ENCODE data around the gene ENTR1.
A peak's percentile ranks its signal among the peaks of the same experiment; 100 is the strongest.
"Not testable (repeated sequence)": the region's sequence is repeated elsewhere in the genome, so short reads cannot be mapped to it uniquely, and the experiment has no call there.

Gene ENTR1

GRCh38 chr9:136438548-136439480 lies 28.4 kb upstream of the ENTR1 start:
- peak; percentile 20 to 40 (median 25) for DNase-seq (ENCODE audit: low read depth in 3 of 3, low spot score in 1 of 3)

- no peak for DNase-seq (ENCODE audit: low read depth in 3 of 3, low spot score in 1 of 3)
Measured at GRCh38 chr9:136437839-136438547, 27.6 kb upstream of the ENTR1 start.

- no peak for DNase-seq (ENCODE audit: low read depth in 3 of 3, low spot score in 1 of 3)
Measured at GRCh38 chr9:136437430-136437829, 27.0 kb upstream of the ENTR1 start.

- DNase-seq (ENCODE audit: low read depth in 3 of 3, low spot score in 1 of 3): no peak
Measured at GRCh38 chr9:136436055-136436634, 25.7 kb upstream of the ENTR1 start.

GRCh38 chr9:136434580-136435169 lies 24.3 kb upstream of the ENTR1 start:
- DNase-seq (ENCODE audit: low read depth in 3 of 3, low spot score in 1 of 3): no peak

- no peak for DNase-seq (ENCODE audit: low read depth in 3 of 3, low spot score in 1 of 3)
Measured at GRCh38 chr9:136433849-136434579, 23.6 kb upstream of the ENTR1 start.

GRCh38 chr9:136433043-136433715 lies 22.8 kb upstream of the ENTR1 start:
- no peak for DNase-seq (ENCODE audit: low read depth in 3 of 3, low spot score in 1 of 3)

GRCh38 chr9:136432591-136432990 lies 22.2 kb upstream of the ENTR1 start:
- no peak for DNase-seq (ENCODE audit: low read depth in 3 of 3, low spot score in 1 of 3)

- DNase-seq (ENCODE audit: low read depth in 3 of 3, low spot score in 1 of 3): no peak
Measured at GRCh38 chr9:136431782-136432350, 21.5 kb upstream of the ENTR1 start.

GRCh38 chr9:136430588-136431234 lies 20.3 kb upstream of the ENTR1 start:
- no peak for DNase-seq (ENCODE audit: low read depth in 3 of 3, low spot score in 1 of 3)

- DNase-seq (ENCODE audit: low read depth in 3 of 3, low spot score in 1 of 3): no peak
Measured at GRCh38 chr9:136429683-136430491, 19.5 kb upstream of the ENTR1 start.

- no peak for DNase-seq (ENCODE audit: low read depth in 3 of 3, low spot score in 1 of 3)
Measured at GRCh38 chr9:136429075-136429628, 18.7 kb upstream of the ENTR1 start.

GRCh38 chr9:136426787-136427186 lies 16.4 kb upstream of the ENTR1 start:
- no peak for DNase-seq (ENCODE audit: low read depth in 3 of 3, low spot score in 1 of 3)

- DNase-seq (ENCODE audit: low read depth in 3 of 3, low spot score in 1 of 3): not testable (repeated sequence)
Measured at GRCh38 chr9:136425367-136425766, 15.0 kb upstream of the ENTR1 start.

- DNase-seq (ENCODE audit: low read depth in 3 of 3, low spot score in 1 of 3): no peak
Measured at GRCh38 chr9:136424750-136425362, 14.4 kb upstream of the ENTR1 start.

- DNase-seq (ENCODE audit: low read depth in 3 of 3, low spot score in 1 of 3): no peak
Measured at GRCh38 chr9:136423432-136424146, 13.2 kb upstream of the ENTR1 start.

GRCh38 chr9:136422876-136423275 lies 12.5 kb upstream of the ENTR1 start:
- no peak for DNase-seq (ENCODE audit: low read depth in 3 of 3, low spot score in 1 of 3)
